HG02852 (cell line): ENCODE measurements around the gene IFT80.

ENCODE experiments used
- ATAC-seq: cut with Tn5 transposase; IDR thresholded peaks from one replicate; pipeline ENCODE4 v1.9.1; 2021; ENCODE audit warnings: mild to moderate bottlenecking, moderate library complexity; ENCODE audit not compliant: unreplicated experiment

Gene IFT80

GRCh38 chr3:160399125-160400029 is at the start of gene IFT80, which contains the start of gene SMC4:
TSS of gene IFT80 (minus strand) at chr3:160399225. CDS start at chr3:160384600, 14,625 bp downstream.
TSS of gene SMC4 (plus strand) at chr3:160399650. CDS start at chr3:160400827, 1,177 bp downstream.
- ATAC-seq: peak; percentile 90

GRCh38 chr3:160447544-160447943 is 48.5 kb upstream of the IFT80 start:
- no peak for ATAC-seq

- ATAC-seq: no peak
Measured at GRCh38 chr3:160446522-160447056, 47.6 kb upstream of the IFT80 start.

- no peak for ATAC-seq
Measured at GRCh38 chr3:160445854-160446253, 46.8 kb upstream of the IFT80 start.

- ATAC-seq: no peak
Measured at GRCh38 chr3:160444411-160444810, 45.4 kb upstream of the IFT80 start.

- no peak for ATAC-seq
Measured at GRCh38 chr3:160440687-160441086, 41.7 kb upstream of the IFT80 start.

- no peak for ATAC-seq
Measured at GRCh38 chr3:160437083-160437455, 38.0 kb upstream of the IFT80 start.

GRCh38 chr3:160435747-160436146 is 36.7 kb upstream of the IFT80 start:
- no peak for ATAC-seq

GRCh38 chr3:160435095-160435494 is 36.1 kb upstream of the IFT80 start:
- ATAC-seq: no peak

- ATAC-seq: no peak
Measured at GRCh38 chr3:160434071-160434470, 35.0 kb upstream of the IFT80 start.

GRCh38 chr3:160427832-160428424 is 28.9 kb upstream of the IFT80 start:
- ATAC-seq: no peak

- ATAC-seq: no peak
Measured at GRCh38 chr3:160417311-160417710, 18.3 kb upstream of the IFT80 start.

- peak; percentile 87 for ATAC-seq
Measured at GRCh38 chr3:160413613-160414248, 14.7 kb upstream of the IFT80 start.

GRCh38 chr3:160412477-160412876 is 13.5 kb upstream of the IFT80 start:
- ATAC-seq: no peak

- ATAC-seq: no peak
Measured at GRCh38 chr3:160409812-160410610, 11.0 kb upstream of the IFT80 start.

- ATAC-seq: no peak
Measured at GRCh38 chr3:160403796-160404470, 4.9 kb upstream of the IFT80 start.

- no peak for ATAC-seq
Measured at GRCh38 chr3:160403028-160403545, 4.1 kb upstream of the IFT80 start.

- ATAC-seq: no peak
Measured at GRCh38 chr3:160402221-160403027, 3.4 kb upstream of the IFT80 start.
